ENCODE results near the gene RTL9. TPM values are rescaled to one million over a fixed set of nuclear protein-coding genes. Genes with fewer than 3 reads are reported as not detected.

The RTL9 gene
- total and polyA plus RNA-seq, 8 donors: under 0.01 TPM; not detected in 7

DNA sequence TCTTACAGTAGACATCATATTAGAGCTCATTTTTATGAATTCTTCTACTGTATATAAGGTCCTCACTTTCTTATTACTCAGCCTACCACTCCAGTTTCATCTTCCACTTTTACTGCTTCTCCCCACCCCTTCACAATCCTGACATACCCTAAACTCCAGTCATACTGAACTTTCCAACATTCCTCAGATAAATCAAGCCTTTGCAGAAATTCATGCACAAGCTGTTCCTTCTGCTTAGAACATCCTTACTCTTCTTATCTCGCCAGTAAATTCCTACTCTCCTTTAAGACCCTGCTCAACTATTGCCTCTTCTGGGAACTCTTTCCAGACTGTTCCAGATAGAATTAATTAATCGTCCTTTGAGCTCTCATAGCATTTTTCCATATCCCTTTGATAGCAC is 24.8 kb downstream of the RTL9 start:
- no peak overlapping the region for H3K27ac ChIP-seq
- H3K9me3 ChIP-seq: no peaks in the 10 kb centered on the region
- no peaks in the 10 kb centered on the region for H3K4me1 ChIP-seq
- no peaks in the 10 kb centered on the region for H3K27me3 ChIP-seq
- no peaks in the 10 kb centered on the region for H3K36me3 ChIP-seq
- no peak overlapping the region for H3K4me3 ChIP-seq
- no peak for DNase-seq
- intact Hi-C loops (cut with DNase I; ENCODE audit: low total_unique reads): no loop called here
- no peak for TF ChIP-seq EP300 (IDR thresholded peaks at IDR 0.05)
- TF ChIP-seq, protein P1, sequence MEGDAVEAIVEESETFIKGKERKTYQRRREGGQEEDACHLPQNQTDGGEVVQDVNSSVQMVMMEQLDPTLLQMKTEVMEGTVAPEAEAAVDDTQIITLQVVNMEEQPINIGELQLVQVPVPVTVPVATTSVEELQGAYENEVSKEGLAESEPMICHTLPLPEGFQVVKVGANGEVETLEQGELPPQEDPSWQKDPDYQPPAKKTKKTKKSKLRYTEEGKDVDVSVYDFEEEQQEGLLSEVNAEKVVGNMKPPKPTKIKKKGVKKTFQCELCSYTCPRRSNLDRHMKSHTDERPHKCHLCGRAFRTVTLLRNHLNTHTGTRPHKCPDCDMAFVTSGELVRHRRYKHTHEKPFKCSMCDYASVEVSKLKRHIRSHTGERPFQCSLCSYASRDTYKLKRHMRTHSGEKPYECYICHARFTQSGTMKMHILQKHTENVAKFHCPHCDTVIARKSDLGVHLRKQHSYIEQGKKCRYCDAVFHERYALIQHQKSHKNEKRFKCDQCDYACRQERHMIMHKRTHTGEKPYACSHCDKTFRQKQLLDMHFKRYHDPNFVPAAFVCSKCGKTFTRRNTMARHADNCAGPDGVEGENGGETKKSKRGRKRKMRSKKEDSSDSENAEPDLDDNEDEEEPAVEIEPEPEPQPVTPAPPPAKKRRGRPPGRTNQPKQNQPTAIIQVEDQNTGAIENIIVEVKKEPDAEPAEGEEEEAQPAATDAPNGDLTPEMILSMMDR (IDR thresholded peaks at IDR 0.05): no peak
- TF ChIP-seq POLR2AphosphoS5 (IDR thresholded peaks at IDR 0.05): no peak
- no peak for TF ChIP-seq POLR2A (IDR thresholded peaks at IDR 0.05)
- 54 to 78% (median 56%) methylated on average over 2 of the region's 2 CpGs for WGBS, 5 donors

DNA sequence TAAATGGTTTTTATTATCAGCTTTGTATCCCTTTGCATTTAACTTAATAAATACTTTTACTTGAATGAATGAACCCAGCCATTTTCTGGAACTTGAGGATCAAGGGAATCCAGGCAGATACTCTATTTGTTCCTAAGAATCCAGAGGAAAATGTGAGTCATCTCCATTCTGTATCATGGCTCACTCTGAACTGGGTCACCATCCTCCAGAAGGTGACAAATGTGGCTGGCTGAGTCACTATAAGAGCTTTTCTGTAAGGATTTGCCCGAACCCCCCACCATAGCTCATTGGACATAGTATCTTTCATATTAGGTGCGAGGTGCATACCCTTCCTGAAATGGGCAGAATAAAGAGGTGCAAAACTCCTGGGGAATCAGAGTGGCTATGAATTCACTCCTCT is 25.8 kb downstream of the RTL9 start:
- intact Hi-C loops (cut with DNase I; ENCODE audit: low total_unique reads): no loop called here
- H3K4me3 ChIP-seq: no peak overlapping the region
- peaks cover 0 to 10% (median 0%) of the 10 kb centered on the region in 3 donors for H3K27me3 ChIP-seq
- H3K36me3 ChIP-seq: no peaks in the 10 kb centered on the region
- TF ChIP-seq EP300 (IDR thresholded peaks at IDR 0.05): no peak
- no peak for TF ChIP-seq POLR2A (IDR thresholded peaks at IDR 0.05)
- no peak for TF ChIP-seq POLR2AphosphoS5 (IDR thresholded peaks at IDR 0.05)
- TF ChIP-seq, protein P1 (IDR thresholded peaks at IDR 0.05): no peak
- DNase-seq: no peak
- WGBS, 5 donors: 65 to 96% (median 89%) methylated on average over 2 of the region's 2 CpGs
- no peaks in the 10 kb centered on the region for H3K4me1 ChIP-seq
- no peaks in the 10 kb centered on the region for H3K9me3 ChIP-seq
- no peak overlapping the region for H3K27ac ChIP-seq

DNA sequence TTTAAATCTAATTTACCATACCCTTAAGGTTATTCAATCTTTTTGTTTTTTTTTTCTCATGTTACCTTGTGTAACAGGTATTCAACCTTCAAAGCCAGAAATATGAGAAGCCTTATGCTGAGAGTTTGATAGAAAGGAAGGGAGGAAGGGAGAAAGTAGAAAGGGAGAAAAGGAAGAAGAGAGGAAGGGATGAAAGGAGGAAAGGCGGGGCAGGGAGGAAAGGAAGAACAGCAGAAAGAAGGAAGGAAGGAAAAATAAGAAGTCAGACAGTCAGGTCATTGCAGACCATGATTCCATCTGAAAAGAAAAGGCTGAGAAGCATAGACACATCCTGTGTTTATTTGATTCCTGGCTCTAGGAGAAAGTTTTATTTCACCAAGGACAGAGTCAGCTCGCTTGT is 30.9 kb downstream of the RTL9 start:
- H3K27ac ChIP-seq: no peak overlapping the region
- H3K27me3 ChIP-seq: peaks cover 0 to 10% (median 0%) of the 10 kb centered on the region in 3 donors
- WGBS, 5 donors: 27 to 74% (median 64%) methylated on average over 2 of the region's 2 CpGs
- no peaks in the 10 kb centered on the region for H3K4me1 ChIP-seq
- H3K36me3 ChIP-seq: no peaks in the 10 kb centered on the region
- H3K9me3 ChIP-seq: no peaks in the 10 kb centered on the region
- intact Hi-C loops (cut with DNase I; ENCODE audit: low total_unique reads): no loop called here
- no peak for DNase-seq
- TF ChIP-seq POLR2A (IDR thresholded peaks at IDR 0.05) (no peak), EP300 (IDR thresholded peaks at IDR 0.05) (no peak), POLR2AphosphoS5 (IDR thresholded peaks at IDR 0.05) (no peak)
- TF ChIP-seq, protein P1 (IDR thresholded peaks at IDR 0.05): no peak
- no peak overlapping the region for H3K4me3 ChIP-seq

DNA sequence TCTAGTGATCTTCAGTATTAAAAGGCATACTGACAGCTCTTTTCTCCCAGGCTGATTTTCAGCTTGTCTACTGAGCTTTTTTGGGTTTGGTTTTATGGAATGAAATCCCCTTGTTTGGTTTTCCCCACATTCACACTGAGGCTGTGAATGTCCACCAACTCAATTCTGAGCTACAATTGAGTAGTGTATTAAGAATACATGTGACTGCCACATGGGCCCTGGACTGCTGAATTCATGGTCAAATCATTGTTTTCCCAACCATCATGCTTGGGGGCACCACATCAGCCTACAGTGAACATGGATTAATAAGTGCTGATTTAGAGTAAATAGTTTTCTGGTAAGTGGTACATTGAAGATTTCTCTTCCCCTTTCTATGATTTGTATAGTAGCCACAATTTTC is 32.4 kb downstream of the RTL9 start:
- Histone ChIP-seq H3K27ac (no peak overlapping the region), H3K9me3 (no peaks in the 10 kb centered on the region), H3K27me3 (peaks cover 0 to 21% (median 0%) of the 10 kb centered on the region in 3 donors), H3K4me1 (no peaks in the 10 kb centered on the region), H3K36me3 (no peaks in the 10 kb centered on the region), H3K4me3 (no peak overlapping the region)
- intact Hi-C loops (cut with DNase I; ENCODE audit: low total_unique reads): no loop called here
- DNase-seq: no peak
- TF ChIP-seq POLR2AphosphoS5 (IDR thresholded peaks at IDR 0.05) (no peak), POLR2A (IDR thresholded peaks at IDR 0.05) (no peak), EP300 (IDR thresholded peaks at IDR 0.05) (no peak)
- TF ChIP-seq, protein P1 (IDR thresholded peaks at IDR 0.05): no peak

Measured in stomach (tissue), 9 donors.